ENCODE measurements around the gene DNM1L.

The DNM1L gene

GRCh38 chr12:32734952-32735351, 55.9 kb downstream of the DNM1L start:
- Histone ChIP-seq H3K36me3 (ENCODE audit: control insufficient read depth, insufficient read depth, low read length) (no peaks in the 10 kb centered on the region), H3K9me3 (ENCODE audit: control insufficient read depth, low read length) (no peaks in the 10 kb centered on the region), H3K27ac (no peak overlapping the region), H3K4me2 (ENCODE audit: low read length) (no peak overlapping the region), H3K79me2 (no peaks in the 10 kb centered on the region), H3K27me3 (ENCODE audit: control insufficient read depth, insufficient read depth, low read length) (no peaks in the 10 kb centered on the region), H3K9ac (no peak overlapping the region), H2AFZ (no peak overlapping the region), H3K4me1 (no peaks in the 10 kb centered on the region), H3K4me3 (ENCODE audit: low read depth, low read length) (no peak overlapping the region)
- TF ChIP-seq CTCF (IDR thresholded peaks at IDR 0.05): no peak

- no peak for TF ChIP-seq CTCF (IDR thresholded peaks at IDR 0.05)
- Histone ChIP-seq H3K9me3 (ENCODE audit: control insufficient read depth, low read length) (no peaks in the 10 kb centered on the region), H3K27ac (no peak overlapping the region), H2AFZ (no peak overlapping the region), H3K79me2 (no peaks in the 10 kb centered on the region), H3K4me1 (no peaks in the 10 kb centered on the region), H3K9ac (no peak overlapping the region), H3K27me3 (ENCODE audit: control insufficient read depth, insufficient read depth, low read length) (no peaks in the 10 kb centered on the region), H3K4me3 (ENCODE audit: low read depth, low read length) (no peak overlapping the region), H3K36me3 (ENCODE audit: control insufficient read depth, insufficient read depth, low read length) (no peaks in the 10 kb centered on the region), H3K4me2 (ENCODE audit: low read length) (no peak overlapping the region)
Observed at GRCh38 chr12:32736445-32736844, 57.3 kb downstream of the DNM1L start.

GRCh38 chr12:32737715-32738114, 58.6 kb downstream of the DNM1L start:
- no peak overlapping the region for H2AFZ ChIP-seq
- H3K79me2 ChIP-seq: no peaks in the 10 kb centered on the region
- no peaks in the 10 kb centered on the region for H3K36me3 ChIP-seq (ENCODE audit: control insufficient read depth, insufficient read depth, low read length)
- no peak overlapping the region for H3K9ac ChIP-seq
- no peak overlapping the region for H3K4me3 ChIP-seq (ENCODE audit: low read depth, low read length)
- no peaks in the 10 kb centered on the region for H3K9me3 ChIP-seq (ENCODE audit: control insufficient read depth, low read length)
- no peak for TF ChIP-seq CTCF (IDR thresholded peaks at IDR 0.05)
- H3K27me3 ChIP-seq (ENCODE audit: control insufficient read depth, insufficient read depth, low read length): no peaks in the 10 kb centered on the region
- H3K4me2 ChIP-seq (ENCODE audit: low read length): no peak overlapping the region
- H3K4me1 ChIP-seq: no peaks in the 10 kb centered on the region
- no peak overlapping the region for H3K27ac ChIP-seq

- H2AFZ ChIP-seq: no peak overlapping the region
- no peak overlapping the region for H3K4me3 ChIP-seq (ENCODE audit: low read depth, low read length)
- H3K27me3 ChIP-seq (ENCODE audit: control insufficient read depth, insufficient read depth, low read length): no peaks in the 10 kb centered on the region
- H3K79me2 ChIP-seq: no peaks in the 10 kb centered on the region
- H3K9ac ChIP-seq: no peak overlapping the region
- H3K4me1 ChIP-seq: no peaks in the 10 kb centered on the region
- H3K27ac ChIP-seq: no peak overlapping the region
- H3K9me3 ChIP-seq (ENCODE audit: control insufficient read depth, low read length): no peaks in the 10 kb centered on the region
- H3K36me3 ChIP-seq (ENCODE audit: control insufficient read depth, insufficient read depth, low read length): no peaks in the 10 kb centered on the region
- H3K4me2 ChIP-seq (ENCODE audit: low read length): no peak overlapping the region
- TF ChIP-seq CTCF (IDR thresholded peaks at IDR 0.05): no peak
Observed at GRCh38 chr12:32739279-32739678, 60.2 kb downstream of the DNM1L start.

GRCh38 chr12:32742133-32742532, 63.0 kb downstream of the DNM1L start:
- Histone ChIP-seq H3K4me2 (ENCODE audit: low read length) (no peak overlapping the region), H3K27me3 (ENCODE audit: control insufficient read depth, insufficient read depth, low read length) (no peaks in the 10 kb centered on the region), H3K36me3 (ENCODE audit: control insufficient read depth, insufficient read depth, low read length) (no peaks in the 10 kb centered on the region), H3K9ac (no peak overlapping the region), H2AFZ (no peak overlapping the region), H3K4me3 (ENCODE audit: low read depth, low read length) (no peak overlapping the region), H3K79me2 (no peaks in the 10 kb centered on the region), H3K4me1 (no peaks in the 10 kb centered on the region), H3K27ac (no peak overlapping the region), H3K9me3 (ENCODE audit: control insufficient read depth, low read length) (no peaks in the 10 kb centered on the region)
- TF ChIP-seq CTCF (IDR thresholded peaks at IDR 0.05): no peak

Measured in parathyroid adenoma (tissue), 2 donors.